Parathyroid adenoma (tissue), 2 donors: Measurements from ENCODE around the gene LRG1.
A peak's percentile ranks its signal among the peaks of the same experiment; 100 is the strongest.

Experiments used
- H2AFZ ChIP-seq: fragments of 300-600 bp; sonication (generic); one replicate; pipeline ENCODE4 v1.7.0; 2017; ENCODE audit warnings: antibody characterized with exemption, mild to moderate bottlenecking
- H3K27ac ChIP-seq: fragments of 300-600 bp; sonication (generic); one replicate; pipeline ENCODE4 v1.7.0; 2017
- H3K27me3 ChIP-seq: fragments of 300-600 bp; sonication (generic); one replicate; pipeline ENCODE4 v1.7.0; 2017; ENCODE audit warnings: low read length; ENCODE audit not compliant: control insufficient read depth, insufficient read depth
- H3K36me3 ChIP-seq: fragments of 300-600 bp; sonication (generic); one replicate; pipeline ENCODE4 v1.7.0; 2017; ENCODE audit warnings: low read length; ENCODE audit not compliant: control insufficient read depth, insufficient read depth
- H3K4me1 ChIP-seq: fragments of 300-600 bp; sonication (generic); one replicate; pipeline ENCODE4 v1.7.0; 2017; ENCODE audit warnings: control low read depth
- H3K4me2 ChIP-seq: fragments of 300-600 bp; sonication (generic); one replicate; pipeline ENCODE4 v1.7.0; 2017; ENCODE audit warnings: low read length
- H3K4me3 ChIP-seq: fragments of 300-600 bp; sonication (generic); one replicate; pipeline ENCODE4 v1.7.0; 2017; ENCODE audit warnings: low read depth, low read length
- H3K79me2 ChIP-seq: fragments of 300-600 bp; sonication (generic); one replicate; pipeline ENCODE4 v1.7.0; 2017; ENCODE audit warnings: control low read depth
- H3K9ac ChIP-seq: fragments of 300-600 bp; sonication (generic); one replicate; pipeline ENCODE4 v1.7.0; 2017; ENCODE audit warnings: mild to moderate bottlenecking
- H3K9me3 ChIP-seq: fragments of 300-600 bp; sonication (generic); one replicate; pipeline ENCODE4 v1.7.0; 2017; ENCODE audit warnings: low read length; ENCODE audit not compliant: control insufficient read depth
- TF ChIP-seq, protein P1 (sequence below): fragments of 300-600 bp; sonication (generic); IDR thresholded peaks from one replicate; pipeline ENCODE4 v1.7.0; 2017; ENCODE audit warnings: antibody characterized with exemption, mild to moderate bottlenecking
- donor health status: primary hyperparathyroidism.

The LRG1 gene, protein sequence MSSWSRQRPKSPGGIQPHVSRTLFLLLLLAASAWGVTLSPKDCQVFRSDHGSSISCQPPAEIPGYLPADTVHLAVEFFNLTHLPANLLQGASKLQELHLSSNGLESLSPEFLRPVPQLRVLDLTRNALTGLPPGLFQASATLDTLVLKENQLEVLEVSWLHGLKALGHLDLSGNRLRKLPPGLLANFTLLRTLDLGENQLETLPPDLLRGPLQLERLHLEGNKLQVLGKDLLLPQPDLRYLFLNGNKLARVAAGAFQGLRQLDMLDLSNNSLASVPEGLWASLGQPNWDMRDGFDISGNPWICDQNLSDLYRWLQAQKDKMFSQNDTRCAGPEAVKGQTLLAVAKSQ

DNA sequence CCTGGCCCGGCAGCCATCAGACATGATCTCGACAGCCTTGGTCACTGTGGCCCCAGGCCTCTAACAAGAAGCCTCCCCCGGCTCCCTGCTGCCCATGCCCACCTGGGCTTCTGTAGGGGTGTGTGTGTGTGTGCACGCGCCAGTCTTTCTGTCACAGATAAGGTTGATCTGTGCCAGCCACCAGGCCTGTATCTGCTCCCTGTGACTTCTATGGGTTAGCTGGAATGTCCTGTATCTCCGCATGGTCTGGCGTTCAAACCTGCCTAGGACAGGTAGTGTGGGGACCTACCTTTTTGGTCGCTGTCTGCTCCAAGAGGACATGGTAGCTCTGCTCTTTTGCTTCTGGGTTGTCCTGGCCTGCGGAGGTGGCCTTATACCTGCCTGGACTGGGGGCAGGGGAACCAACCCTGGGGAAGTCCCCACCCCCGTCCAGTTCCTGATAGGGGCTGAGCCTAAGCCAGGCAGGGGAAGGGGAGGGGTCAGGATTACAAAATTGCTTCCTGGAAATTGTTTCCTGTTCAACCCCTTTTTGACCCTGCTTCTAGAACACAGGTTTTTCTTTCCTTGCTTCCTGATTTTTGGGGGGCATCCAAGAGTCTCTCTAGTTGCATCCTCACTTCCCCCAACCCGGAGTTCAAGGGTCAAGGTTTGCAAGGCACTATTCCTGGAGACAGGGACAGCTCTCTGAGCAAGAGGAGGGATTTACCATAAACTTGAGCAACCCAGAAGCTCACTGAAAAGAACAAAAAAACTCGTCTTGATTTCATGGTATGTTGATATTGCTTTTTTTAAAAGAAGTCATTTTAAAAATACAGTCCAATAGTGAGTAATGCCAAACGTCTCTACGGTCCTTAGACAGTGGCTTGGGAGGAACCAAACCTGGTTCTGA lies at the start of gene LRG1:
TSS of gene LRG1 (minus strand) at position 344 of the 889 bp plus-strand sequence. CDS start at position 321, 23 bp downstream.
- H3K4me2 ChIP-seq = no peak within 1 kb of the TSS
- no peaks in the 10 kb centered on the region for H3K4me1 ChIP-seq
- H2AFZ ChIP-seq = no peak within 1 kb of the TSS
- H3K79me2 ChIP-seq = no peaks in the 10 kb centered on the region
- no peak within 1 kb of the TSS for H3K9ac ChIP-seq
- no peaks in the 10 kb centered on the region for H3K36me3 ChIP-seq
- peak within 1 kb of the TSS; percentile 1 for H3K27ac ChIP-seq
- no peak within 1 kb of the TSS for H3K4me3 ChIP-seq
- H3K27me3 ChIP-seq = no peaks in the 10 kb centered on the region
- H3K9me3 ChIP-seq = no peaks in the 10 kb centered on the region
- TF ChIP-seq, protein P1, sequence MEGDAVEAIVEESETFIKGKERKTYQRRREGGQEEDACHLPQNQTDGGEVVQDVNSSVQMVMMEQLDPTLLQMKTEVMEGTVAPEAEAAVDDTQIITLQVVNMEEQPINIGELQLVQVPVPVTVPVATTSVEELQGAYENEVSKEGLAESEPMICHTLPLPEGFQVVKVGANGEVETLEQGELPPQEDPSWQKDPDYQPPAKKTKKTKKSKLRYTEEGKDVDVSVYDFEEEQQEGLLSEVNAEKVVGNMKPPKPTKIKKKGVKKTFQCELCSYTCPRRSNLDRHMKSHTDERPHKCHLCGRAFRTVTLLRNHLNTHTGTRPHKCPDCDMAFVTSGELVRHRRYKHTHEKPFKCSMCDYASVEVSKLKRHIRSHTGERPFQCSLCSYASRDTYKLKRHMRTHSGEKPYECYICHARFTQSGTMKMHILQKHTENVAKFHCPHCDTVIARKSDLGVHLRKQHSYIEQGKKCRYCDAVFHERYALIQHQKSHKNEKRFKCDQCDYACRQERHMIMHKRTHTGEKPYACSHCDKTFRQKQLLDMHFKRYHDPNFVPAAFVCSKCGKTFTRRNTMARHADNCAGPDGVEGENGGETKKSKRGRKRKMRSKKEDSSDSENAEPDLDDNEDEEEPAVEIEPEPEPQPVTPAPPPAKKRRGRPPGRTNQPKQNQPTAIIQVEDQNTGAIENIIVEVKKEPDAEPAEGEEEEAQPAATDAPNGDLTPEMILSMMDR = no peak

DNA sequence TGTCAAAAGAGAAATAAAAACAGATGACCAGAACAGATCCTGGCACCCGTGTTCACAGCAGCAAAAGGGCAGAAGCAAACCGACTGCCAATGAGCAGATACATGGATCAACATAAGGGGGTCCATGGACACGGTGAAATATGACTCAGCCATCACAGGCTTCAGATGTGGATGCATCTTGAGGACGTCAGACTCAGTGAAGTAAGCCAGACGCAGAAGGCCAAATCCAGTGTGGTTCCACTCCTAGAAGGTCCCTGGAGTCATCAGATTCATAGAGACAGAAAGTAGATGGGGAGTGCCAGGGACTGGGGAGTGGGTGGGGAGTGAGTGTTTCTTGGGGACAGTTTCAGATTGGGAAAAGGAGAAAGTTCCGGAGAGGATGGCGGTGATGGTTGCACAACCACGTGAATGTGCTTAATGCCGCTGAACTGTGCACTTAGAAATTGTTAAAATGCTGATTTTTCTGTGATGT lies 48.5 kb upstream of the LRG1 start:
- Histone ChIP-seq H3K4me1 (no peaks in the 10 kb centered on the region), H3K27ac (no peak overlapping the region), H3K4me2 (no peak overlapping the region), H3K9me3 (no peaks in the 10 kb centered on the region), H3K36me3 (no peaks in the 10 kb centered on the region), H3K4me3 (no peak overlapping the region), H3K9ac (no peak overlapping the region), H3K79me2 (no peaks in the 10 kb centered on the region), H3K27me3 (no peaks in the 10 kb centered on the region), H2AFZ (no peak overlapping the region)
- TF ChIP-seq, protein P1 = no peak

DNA sequence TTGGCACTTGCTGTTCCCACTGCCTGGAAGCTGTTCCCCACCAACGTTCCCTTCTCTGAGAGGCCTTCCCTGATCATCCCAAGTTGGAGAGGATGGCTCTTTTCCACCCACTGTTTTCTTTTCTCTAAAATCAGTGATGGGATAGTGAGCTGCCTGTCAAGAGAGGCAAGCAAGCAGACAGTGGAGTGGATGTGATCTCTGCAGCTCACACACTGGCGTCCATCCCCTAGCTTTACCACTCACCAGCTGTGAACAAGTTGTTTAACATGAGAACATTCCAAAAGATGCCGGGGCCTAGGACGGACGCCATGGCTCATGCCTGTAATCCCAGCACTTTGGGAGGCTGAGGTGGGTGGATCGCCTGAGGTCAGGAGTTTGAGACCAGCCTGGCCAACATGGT lies 47.7 kb upstream of the LRG1 start:
- H3K9me3 ChIP-seq = no peaks in the 10 kb centered on the region
- no peak overlapping the region for H3K4me3 ChIP-seq
- no peaks in the 10 kb centered on the region for H3K79me2 ChIP-seq
- H3K4me2 ChIP-seq = no peak overlapping the region
- H3K27me3 ChIP-seq = no peaks in the 10 kb centered on the region
- no peaks in the 10 kb centered on the region for H3K36me3 ChIP-seq
- no peak overlapping the region for H3K9ac ChIP-seq
- no peak overlapping the region for H2AFZ ChIP-seq
- H3K4me1 ChIP-seq = no peaks in the 10 kb centered on the region
- TF ChIP-seq, protein P1 = no peak
- H3K27ac ChIP-seq = no peak overlapping the region

DNA sequence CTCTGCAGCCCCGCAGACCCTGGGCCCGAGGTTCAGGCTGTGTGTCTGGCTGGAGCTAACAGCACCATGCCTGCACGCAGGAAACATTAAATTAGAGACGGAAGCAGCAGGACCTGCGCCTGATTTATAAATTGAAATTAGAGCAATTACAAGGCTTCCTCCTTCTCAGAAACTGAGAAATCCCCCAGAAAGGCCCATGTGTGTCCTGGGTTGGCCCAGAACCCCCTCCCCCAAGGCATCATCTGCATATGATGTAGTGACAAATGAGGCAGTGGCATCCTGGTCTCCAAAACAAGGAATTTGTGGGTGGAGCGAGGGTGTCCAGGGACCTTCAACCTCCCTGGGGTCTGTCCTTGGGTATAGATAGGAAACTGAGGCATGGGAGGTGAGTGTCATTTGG lies 46.9 kb upstream of the LRG1 start:
- Histone ChIP-seq H3K9ac (no peak overlapping the region), H2AFZ (no peak overlapping the region), H3K4me2 (no peak overlapping the region), H3K4me3 (no peak overlapping the region), H3K36me3 (no peaks in the 10 kb centered on the region), H3K4me1 (no peaks in the 10 kb centered on the region), H3K27me3 (no peaks in the 10 kb centered on the region), H3K27ac (no peak overlapping the region), H3K9me3 (no peaks in the 10 kb centered on the region), H3K79me2 (no peaks in the 10 kb centered on the region)
- TF ChIP-seq, protein P1 = no peak
